CD14-positive monocyte (primary cell): Measurements from ENCODE around the gene TMEM150A. TPM values are rescaled to one million over a fixed set of nuclear protein-coding genes. Genes with fewer than 3 reads are reported as not detected.
A peak's percentile ranks its signal among the peaks of the same experiment; 100 is the strongest.
"Not testable (repeated sequence)": the region's sequence is repeated elsewhere in the genome, so short reads cannot be mapped to it uniquely, and the experiment has no call there.

Experiments used
- DNase-seq, 3 donors: peaks; one replicate each; pipeline ENCODE4 v3.0.0-alpha.2; 2011 to 2022
- H2AFZ ChIP-seq: 2 replicates; pipeline ENCODE4 v1.6.0; 2012; ENCODE audit warnings: mild to moderate bottlenecking, low read depth, low read length, inconsistent platforms; ENCODE audit not compliant: insufficient read depth, poor library complexity, severe bottlenecking
- H3K27ac ChIP-seq, 2 donors: 1 replicate in 1 of 2; 2 replicates in 1 of 2; pipeline ENCODE4 v1.5.1; 2012 to 2013; ENCODE audit warnings: low read length in 2 of 2, control low read depth in 1 of 2, inconsistent platforms in 1 of 2, low read depth in 1 of 2, mild to moderate bottlenecking in 1 of 2
- H3K27me3 ChIP-seq, 2 donors: one replicate each; pipeline versions ENCODE4 v1.6.0 to v1.6.1; 2011 to 2013; ENCODE audit warnings: low read length in 2 of 2; ENCODE audit not compliant: control insufficient read depth in 2 of 2, insufficient read depth in 2 of 2
- H3K36me3 ChIP-seq, 2 donors: replicated peaks in 1 of 2; 1 replicate in 1 of 2; 2 replicates in 1 of 2; pipeline versions ENCODE4 v1.5.1 to v1.6.1; 2012 to 2013; ENCODE audit warnings: low read length in 2 of 2, control low read depth in 1 of 2, inconsistent platforms in 1 of 2, mild to moderate bottlenecking in 1 of 2; ENCODE audit not compliant: insufficient read depth in 2 of 2, control insufficient read depth in 1 of 2
- H3K4me1 ChIP-seq, 2 donors: 1 replicate in 1 of 2; 2 replicates in 1 of 2; pipeline versions ENCODE4 v1.5.1 to v1.6.1; 2012 to 2013; ENCODE audit warnings: low read length in 2 of 2, control low read depth in 1 of 2, inconsistent platforms in 1 of 2, mild to moderate bottlenecking in 1 of 2, moderate library complexity in 1 of 2; ENCODE audit not compliant: insufficient read depth in 2 of 2, control insufficient read depth in 1 of 2
- H3K4me2 ChIP-seq: replicated peaks from 2 replicates; pipeline ENCODE3; 2012; ENCODE audit warnings: low read length, moderate library complexity, mild to moderate bottlenecking; ENCODE audit not compliant: poor library complexity, severe bottlenecking; ENCODE audit errors: extremely low read depth
- H3K4me3 ChIP-seq, 3 experiments: fragments of 200-600 bp in 1 of 3; sonication (generic) in 1 of 3; replicated peaks in 1 of 3; 1 replicate in 2 of 3; 2 replicates in 1 of 3; pipeline ENCODE4 v1.5.1; 2011 to 2013; ENCODE audit warnings: low read length in 3 of 3, mild to moderate bottlenecking in 3 of 3, control low read depth in 2 of 3, low read depth in 2 of 3, inconsistent platforms in 1 of 3, moderate library complexity in 1 of 3
- H3K79me2 ChIP-seq: 2 replicates; pipeline ENCODE4 v1.6.0; 2012; ENCODE audit warnings: mild to moderate bottlenecking, control low read depth, inconsistent platforms, low read length, moderate library complexity; ENCODE audit not compliant: insufficient read depth
- H3K9ac ChIP-seq: 2 replicates; pipeline ENCODE4 v1.6.0; 2017; ENCODE audit warnings: low read length, mild to moderate bottlenecking; ENCODE audit not compliant: insufficient read depth, poor library complexity, severe bottlenecking
- H3K9me3 ChIP-seq, 2 donors: replicated peaks in 1 of 2; 1 replicate in 1 of 2; 2 replicates in 1 of 2; pipeline versions ENCODE4 v1.5.1 to v1.6.1; 2012 to 2013; ENCODE audit warnings: low read length in 2 of 2, control low read depth in 1 of 2; ENCODE audit not compliant: control insufficient read depth in 1 of 2, insufficient read depth in 1 of 2
- H4K20me1 ChIP-seq: 2 replicates; pipeline ENCODE4 v1.6.0; 2012; ENCODE audit warnings: mild to moderate bottlenecking, low read length, control low read depth, moderate library complexity; ENCODE audit not compliant: insufficient read depth
- H3K27ac Mint-ChIP-seq, 7 donors: one replicate each; pipeline ENCODE4 v1.8.0; 2020; ENCODE audit warnings: mild to moderate bottlenecking in 7 of 7, mixed read lengths in 7 of 7, moderate library complexity in 6 of 7, inconsistent platforms in 2 of 7
- H3K27me3 Mint-ChIP-seq, 3 donors: one replicate each; pipeline ENCODE4 v1.8.0; 2021 to 2022; ENCODE audit warnings: low read depth in 3 of 3, mild to moderate bottlenecking in 3 of 3, mixed read lengths in 3 of 3, moderate library complexity in 3 of 3, inconsistent platforms in 1 of 3
- H3K36me3 Mint-ChIP-seq, 2 donors: one replicate each; pipeline ENCODE4 v1.8.0; 2020; ENCODE audit warnings: mixed read lengths in 2 of 2, inconsistent platforms in 1 of 2, mild to moderate bottlenecking in 1 of 2
- H3K4me1 Mint-ChIP-seq: one replicate; pipeline ENCODE4 v1.8.0; 2020; ENCODE audit warnings: mild to moderate bottlenecking, mixed read lengths
- H3K4me3 Mint-ChIP-seq, 2 donors: one replicate each; pipeline ENCODE4 v1.8.0; 2020; ENCODE audit warnings: mild to moderate bottlenecking in 2 of 2, mixed read lengths in 2 of 2, moderate library complexity in 1 of 2
- H3K9me3 Mint-ChIP-seq, 7 donors: one replicate each; pipeline ENCODE4 v1.8.0; 2020 to 2022; ENCODE audit warnings: mixed read lengths in 7 of 7, mild to moderate bottlenecking in 6 of 7, moderate library complexity in 6 of 7, inconsistent platforms in 2 of 7
- CTCF ChIP-seq: fragments of 200-600 bp; IDR thresholded peaks from one replicate; pipeline ENCODE4 v1.8.0; 2022; ENCODE audit warnings: antibody characterized with exemption, mild to moderate bottlenecking
- WGBS: methylation state at CpG from one replicate; pipeline ENCODE4 v1.1.5; 2013; ENCODE audit warnings: missing lambda C conversion rate; ENCODE audit not compliant: insufficient coverage; 5-methylcytosine and 5-hydroxymethylcytosine counted together
- intact Hi-C, 2 donors: fragments of 100-400 bp; cut with micrococcal nuclease; formaldehyde crosslinking; loops; one replicate each; pipeline versions ENCODE4 v1.15.0 to v1.15.1; 2023
- polyA plus RNA-seq, 3 donors: library from polyadenylated mRNA; depleted of rRNA in 1 of 3; unstranded in 2 of 3; stranded (reverse) in 1 of 3; fragments of 300-500 nt in 2 of 3; fragments of >200 nt in 1 of 3; fragmentation: Illumina TruSeq in 2 of 3; gene quantifications; 1 replicate in 2 of 3; 2 replicates in 1 of 3; pipeline ENCODE4 v1.2.3, GENCODE V29; 2012 to 2021

TMEM150A gene
- polyA plus RNA-seq, 3 donors = 24.7 to 29.1 (median 26.6) TPM

- no peaks in the 10 kb centered on the region for H3K27me3 ChIP-seq
- Mint-ChIP-seq H3K36me3 (peaks cover 39 to 61% of the 10 kb centered on the region in 2 donors), H3K27ac (no peak overlapping the region), H3K4me3 (no peak overlapping the region), H3K27me3 (peaks cover 0 to 2% (median 0%) of the 10 kb centered on the region in 3 donors), H3K9me3 (no peaks in the 10 kb centered on the region), H3K4me1 (peaks cover 16% of the 10 kb centered on the region)
- H3K4me2 ChIP-seq = no peak overlapping the region
- no peak overlapping the region for H2AFZ ChIP-seq
- H3K9me3 ChIP-seq = no peaks in the 10 kb centered on the region
- no peak for TF ChIP-seq CTCF
- peaks cover 50 to 60% of the 10 kb centered on the region in 2 donors for H3K36me3 ChIP-seq
- H3K27ac ChIP-seq = no peak overlapping the region
- intact Hi-C loops = loop anchor here (10.0 kb wide), 2 partner anchors 205 to 485 kb away; partner anchors contain the start of genes POLR1A (in 2 of the 2), PTCD3 (in 2 of the 2), CAPG (in 1 of the 2) and SH2D6 (in 1 of the 2)
- H3K4me1 ChIP-seq = peaks cover 17 to 21% of the 10 kb centered on the region in 2 donors
- DNase-seq = no peak
- H3K9ac ChIP-seq = no peak overlapping the region
- peaks cover 51% of the 10 kb centered on the region for H4K20me1 ChIP-seq
- peaks cover 64% of the 10 kb centered on the region for H3K79me2 ChIP-seq
- H3K4me3 ChIP-seq = no peak overlapping the region
- 94% methylated on average over 6 of the region's 6 CpGs for WGBS
Measured at GRCh38 chr2:85619617-85620016, 17.1 kb upstream of the TMEM150A start.

GRCh38 chr2:85617723-85618122 is 15.2 kb upstream of the TMEM150A start:
- Histone ChIP-seq H3K79me2 (peaks cover 57% of the 10 kb centered on the region), H4K20me1 (peaks cover 36% of the 10 kb centered on the region), H3K36me3 (peaks cover 32 to 41% of the 10 kb centered on the region in 2 donors), H3K4me2 (peak overlapping the region; percentile 72), H3K4me1 (peaks cover 17 to 23% of the 10 kb centered on the region in 2 donors)
- not testable (repeated sequence) for H3K27ac Mint-ChIP-seq, H3K27ac ChIP-seq, H2AFZ ChIP-seq, H3K9me3 ChIP-seq, H3K9me3 Mint-ChIP-seq, H3K4me3 Mint-ChIP-seq, H3K9ac ChIP-seq, DNase-seq, H3K27me3 Mint-ChIP-seq, H3K27me3 ChIP-seq, H3K4me3 ChIP-seq
- peaks cover 16% of the 10 kb centered on the region for H3K4me1 Mint-ChIP-seq
- peaks cover 22 to 44% of the 10 kb centered on the region in 2 donors for H3K36me3 Mint-ChIP-seq
- intact Hi-C loops = loop anchor here (10.0 kb wide), 2 partner anchors 203 to 487 kb away; partner anchors contain the start of genes POLR1A (in 2 of the 2), PTCD3 (in 2 of the 2), CAPG (in 1 of the 2) and SH2D6 (in 1 of the 2)
- 100% methylated on average over 1 of the region's 5 CpGs for WGBS
